Panc1 (cell line): ENCODE data around the gene MRPL22. TPM values are rescaled to one million over a fixed set of nuclear protein-coding genes. Genes with fewer than 3 reads are reported as not detected.

Experiments
- ATAC-seq: fragments of 200-7000 bp; cut with Tn5 transposase; 2 replicates; pipeline ENCODE4 v1.9.1; 2020; ENCODE audit warnings: mild to moderate bottlenecking, moderate library complexity
- BruUV-seq: library from RNA; stranded (reverse); fragments of 400-500 nt; replicated peaks from 2 replicates; lab custom pipeline; 2021; lab: Mats Ljungman, UMichigan
- CTCF ChIA-PET: fragments of 300-600 bp; sonication (Branson Sonifier 250); formaldehyde crosslinking; loops from one replicate; lab custom pipeline; 2022; ENCODE audit warnings: antibody characterized with exemption; lab: Charles Lee
- POLR2A ChIA-PET: fragments of 300-600 bp; sonication (Branson Sonifier 250); formaldehyde crosslinking; loops from one replicate; lab custom pipeline; 2022; ENCODE audit warnings: antibody characterized with exemption; lab: Charles Lee
- DNase-seq: peaks from one replicate; pipeline ENCODE4 v3.0.0-alpha.2; 2010; ENCODE audit warnings: low read depth, low spot score
- H3K27ac ChIP-seq: 2 replicates; pipeline ENCODE4 v1.5.1; 2011; ENCODE audit warnings: mild to moderate bottlenecking, low read length, inconsistent platforms
- H3K27me3 ChIP-seq: fragments of 200-500 bp; sonication (Bioruptor generic); 2 replicates; pipeline ENCODE4 v1.6.0; 2014; ENCODE audit warnings: low read length, inconsistent platforms; ENCODE audit not compliant: control insufficient read depth, insufficient read depth
- H3K36me3 ChIP-seq: fragments of 200-500 bp; sonication (Bioruptor generic); 2 replicates; pipeline ENCODE4 v1.5.1; 2014; ENCODE audit warnings: inconsistent platforms, mild to moderate bottlenecking, low read length, moderate library complexity; ENCODE audit not compliant: control insufficient read depth, insufficient read depth
- H3K4me1 ChIP-seq: 2 replicates; pipeline ENCODE4 v1.5.1; 2011; ENCODE audit warnings: inconsistent platforms, mild to moderate bottlenecking, low read length, moderate library complexity; ENCODE audit not compliant: control insufficient read depth, insufficient read depth
- H3K4me3 ChIP-seq, 2 experiments: 2 replicates each; pipeline ENCODE4 v1.5.1; 2011 to 2012; ENCODE audit warnings: low read depth in 2 of 2, low read length in 2 of 2, mild to moderate bottlenecking in 2 of 2, inconsistent platforms in 1 of 2, moderate library complexity in 1 of 2
- H3K9me3 ChIP-seq: fragments of 200-500 bp; sonication (Bioruptor generic); 2 replicates; pipeline ENCODE4 v1.5.1; 2014; ENCODE audit warnings: low read depth, mild to moderate bottlenecking, inconsistent platforms, low read length, moderate library complexity; ENCODE audit not compliant: control insufficient read depth, insufficient read depth
- POLR2AphosphoS5 ChIP-seq: IDR thresholded peaks from 2 replicates; pipeline ENCODE4 v1.6.1; 2012; ENCODE audit warnings: mild to moderate bottlenecking, low read depth, low read length, moderate library complexity
- SIN3A ChIP-seq: IDR thresholded peaks from 2 replicates; pipeline ENCODE4 v1.6.1; 2012; ENCODE audit warnings: low read depth, mild to moderate bottlenecking, low read length, moderate library complexity, borderline replicate concordance; ENCODE audit not compliant: insufficient read depth
- TCF7L2 ChIP-seq: IDR thresholded peaks from 2 replicates; pipeline ENCODE4 v1.6.1; 2011; ENCODE audit warnings: mild to moderate bottlenecking, low read depth, low read length, inconsistent platforms
- in situ Hi-C: cut with HindIII; loops from 2 replicates; pipeline ENCODE4 v1.10.0; 2016; ENCODE audit warnings: low sequenced_read_pairs, low pct_unique_long_range_greater_than_20kb
- intact Hi-C: fragments of 100-400 bp; cut with micrococcal nuclease; formaldehyde crosslinking; loops from one replicate; pipeline ENCODE4 v1.10.0; 2022; ENCODE audit not compliant: unreplicated experiment
- total RNA-seq: library from RNA; stranded (reverse); gene quantifications from one replicate; pipeline ENCODE4 v1.2.1, GENCODE V29; 2021; ENCODE audit not compliant: unreplicated experiment
- TF ChIP-seq, protein P1 (sequence below): fragments of 450-650 bp; IDR thresholded peaks from 2 replicates; pipeline ENCODE4 v1.5.1; 2017; ENCODE audit warnings: mild to moderate bottlenecking
- TF ChIP-seq, protein P2 (sequence below), 2 experiments: IDR thresholded peaks; 2 replicates each; pipeline ENCODE4 v1.6.1; 2011 to 2012; ENCODE audit warnings: low read depth in 2 of 2, control low read depth in 1 of 2, low read length in 1 of 2, mild to moderate bottlenecking in 1 of 2, moderate library complexity in 1 of 2; ENCODE audit not compliant: insufficient read depth in 1 of 2

Gene MRPL22
- total RNA-seq, 1 experiment from 2014 or later, result 61.5 TPM

- ChIA-PET CTCF (interaction anchor here (0.6 kb wide), 1 partner anchor 12 kb away, joined by 7 read pairs; no protein-coding TSS in a partner anchor), POLR2A (no interaction called here)
- DNase-seq (no peak), ATAC-seq (no peak)
- intact Hi-C loops (no loop called here), in situ Hi-C loops (no loop called here)
- Histone ChIP-seq H3K36me3 (peaks cover 3% of the 10 kb centered on the region; the same call in 1 of the 2 replicates), H3K27ac (no peak overlapping the region), H3K4me3 (no peak overlapping the region), H3K4me1 (peaks cover 15% of the 10 kb centered on the region), H3K9me3 (no peaks in the 10 kb centered on the region), H3K27me3 (no peaks in the 10 kb centered on the region)
- no TSS peak for BruUV-seq
- TF ChIP-seq, protein P1, sequence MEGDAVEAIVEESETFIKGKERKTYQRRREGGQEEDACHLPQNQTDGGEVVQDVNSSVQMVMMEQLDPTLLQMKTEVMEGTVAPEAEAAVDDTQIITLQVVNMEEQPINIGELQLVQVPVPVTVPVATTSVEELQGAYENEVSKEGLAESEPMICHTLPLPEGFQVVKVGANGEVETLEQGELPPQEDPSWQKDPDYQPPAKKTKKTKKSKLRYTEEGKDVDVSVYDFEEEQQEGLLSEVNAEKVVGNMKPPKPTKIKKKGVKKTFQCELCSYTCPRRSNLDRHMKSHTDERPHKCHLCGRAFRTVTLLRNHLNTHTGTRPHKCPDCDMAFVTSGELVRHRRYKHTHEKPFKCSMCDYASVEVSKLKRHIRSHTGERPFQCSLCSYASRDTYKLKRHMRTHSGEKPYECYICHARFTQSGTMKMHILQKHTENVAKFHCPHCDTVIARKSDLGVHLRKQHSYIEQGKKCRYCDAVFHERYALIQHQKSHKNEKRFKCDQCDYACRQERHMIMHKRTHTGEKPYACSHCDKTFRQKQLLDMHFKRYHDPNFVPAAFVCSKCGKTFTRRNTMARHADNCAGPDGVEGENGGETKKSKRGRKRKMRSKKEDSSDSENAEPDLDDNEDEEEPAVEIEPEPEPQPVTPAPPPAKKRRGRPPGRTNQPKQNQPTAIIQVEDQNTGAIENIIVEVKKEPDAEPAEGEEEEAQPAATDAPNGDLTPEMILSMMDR, result no peak
- TF ChIP-seq POLR2AphosphoS5 (no peak), SIN3A (no peak), TCF7L2 (no peak)
- TF ChIP-seq, protein P2, sequence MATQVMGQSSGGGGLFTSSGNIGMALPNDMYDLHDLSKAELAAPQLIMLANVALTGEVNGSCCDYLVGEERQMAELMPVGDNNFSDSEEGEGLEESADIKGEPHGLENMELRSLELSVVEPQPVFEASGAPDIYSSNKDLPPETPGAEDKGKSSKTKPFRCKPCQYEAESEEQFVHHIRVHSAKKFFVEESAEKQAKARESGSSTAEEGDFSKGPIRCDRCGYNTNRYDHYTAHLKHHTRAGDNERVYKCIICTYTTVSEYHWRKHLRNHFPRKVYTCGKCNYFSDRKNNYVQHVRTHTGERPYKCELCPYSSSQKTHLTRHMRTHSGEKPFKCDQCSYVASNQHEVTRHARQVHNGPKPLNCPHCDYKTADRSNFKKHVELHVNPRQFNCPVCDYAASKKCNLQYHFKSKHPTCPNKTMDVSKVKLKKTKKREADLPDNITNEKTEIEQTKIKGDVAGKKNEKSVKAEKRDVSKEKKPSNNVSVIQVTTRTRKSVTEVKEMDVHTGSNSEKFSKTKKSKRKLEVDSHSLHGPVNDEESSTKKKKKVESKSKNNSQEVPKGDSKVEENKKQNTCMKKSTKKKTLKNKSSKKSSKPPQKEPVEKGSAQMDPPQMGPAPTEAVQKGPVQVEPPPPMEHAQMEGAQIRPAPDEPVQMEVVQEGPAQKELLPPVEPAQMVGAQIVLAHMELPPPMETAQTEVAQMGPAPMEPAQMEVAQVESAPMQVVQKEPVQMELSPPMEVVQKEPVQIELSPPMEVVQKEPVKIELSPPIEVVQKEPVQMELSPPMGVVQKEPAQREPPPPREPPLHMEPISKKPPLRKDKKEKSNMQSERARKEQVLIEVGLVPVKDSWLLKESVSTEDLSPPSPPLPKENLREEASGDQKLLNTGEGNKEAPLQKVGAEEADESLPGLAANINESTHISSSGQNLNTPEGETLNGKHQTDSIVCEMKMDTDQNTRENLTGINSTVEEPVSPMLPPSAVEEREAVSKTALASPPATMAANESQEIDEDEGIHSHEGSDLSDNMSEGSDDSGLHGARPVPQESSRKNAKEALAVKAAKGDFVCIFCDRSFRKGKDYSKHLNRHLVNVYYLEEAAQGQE (IDR thresholded peaks at IDR 0.05; ENCODE audit: insufficient read depth in 1 of 2, low read depth in 2 of 2, low read length in 1 of 2), result no peak
Measured at GRCh38 chr5:154943527-154943926, 2.7 kb downstream of the MRPL22 start.

- Histone ChIP-seq H3K4me3 (no peak overlapping the region), H3K4me1 (peaks cover 13% of the 10 kb centered on the region), H3K27me3 (no peaks in the 10 kb centered on the region), H3K36me3 (peaks cover 3% of the 10 kb centered on the region), H3K27ac (no peak overlapping the region), H3K9me3 (no peaks in the 10 kb centered on the region)
- DNase-seq (no peak), ATAC-seq (no peak)
- no TSS peak for BruUV-seq
- POLR2A ChIA-PET, result no interaction called here
- CTCF ChIA-PET, result no interaction called here
- in situ Hi-C loops, result no loop called here
- TF ChIP-seq, protein P2 (IDR thresholded peaks at IDR 0.05; ENCODE audit: insufficient read depth in 1 of 2, low read depth in 2 of 2, low read length in 1 of 2), result no peak
- TF ChIP-seq POLR2AphosphoS5, result no peak
- TF ChIP-seq SIN3A, result no peak
- TF ChIP-seq, protein P1, result no peak
- TF ChIP-seq TCF7L2, result no peak
- intact Hi-C loops, result no loop called here
Measured at GRCh38 chr5:154944716-154945115, 3.8 kb downstream of the MRPL22 start.
